ENCODE results near the gene KRT82. TPM values are rescaled to one million over a fixed set of nuclear protein-coding genes. Genes with fewer than 3 reads are reported as not detected.

KRT82 gene
- total RNA-seq, 2 donors from 2014 or later, result not detected

DNA sequence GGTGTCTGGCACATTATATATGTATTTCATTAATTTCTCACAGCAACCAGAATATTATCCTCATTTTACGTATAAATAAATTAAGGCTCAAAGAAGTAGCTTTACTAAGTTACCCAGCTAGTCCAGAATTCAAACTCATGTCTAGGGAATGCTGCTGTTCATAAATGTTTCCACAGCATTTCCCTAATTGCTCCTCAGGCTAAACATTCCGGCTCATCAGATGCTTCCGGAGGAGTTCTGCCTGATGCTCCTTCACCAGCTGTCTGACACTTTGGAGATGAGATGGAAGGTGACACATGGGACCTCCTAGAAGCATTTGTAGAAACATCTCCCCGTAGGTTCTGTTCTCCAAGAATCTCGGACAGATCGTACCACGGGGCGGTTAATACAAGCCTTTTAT, 51.0 kb downstream of the KRT82 start:
- no peak for TF ChIP-seq CTCF (IDR thresholded peaks at IDR 0.05)
- no peak for TF ChIP-seq POLR2AphosphoS5 (IDR thresholded peaks at IDR 0.05)
- TF ChIP-seq POLR2A (IDR thresholded peaks at IDR 0.05), result no peak
- peaks cover 4% of the 10 kb centered on the region for H3K4me1 ChIP-seq (replicated peaks)
- H3K27me3 ChIP-seq (replicated peaks; ENCODE audit: insufficient read depth), result no peaks in the 10 kb centered on the region
- no peaks in the 10 kb centered on the region for H3K9me3 ChIP-seq
- no peak overlapping the region for H3K4me3 ChIP-seq
- no peaks in the 10 kb centered on the region for H3K36me3 ChIP-seq
- no peak for DNase-seq (ENCODE audit: low spot score)
- intact Hi-C loops (cut with DNase I), result no loop called here
- H3K27ac ChIP-seq, result no peak overlapping the region
- 94% methylated on average over 8 of the region's 8 CpGs for WGBS

DNA sequence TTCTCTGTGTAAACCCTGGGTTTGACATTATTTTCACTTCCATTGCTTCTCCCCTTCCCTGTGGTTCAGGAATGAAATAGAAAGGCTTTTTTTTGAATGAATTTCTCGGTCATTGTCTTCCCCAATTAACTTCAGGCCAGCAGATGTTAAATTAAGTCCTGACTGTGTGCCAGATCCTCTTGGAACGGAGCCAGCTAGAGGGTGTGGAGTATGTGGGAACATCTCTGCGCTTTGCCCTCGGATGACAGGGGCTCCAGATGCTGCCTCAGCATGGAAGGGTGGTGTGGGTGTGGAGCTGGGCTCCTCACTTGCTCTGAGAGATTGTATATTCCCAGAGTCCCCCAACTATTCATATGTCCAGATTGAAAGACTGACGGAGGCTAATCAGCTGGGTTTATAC, 51.9 kb downstream of the KRT82 start:
- no peaks in the 10 kb centered on the region for H3K27me3 ChIP-seq (replicated peaks; ENCODE audit: insufficient read depth)
- TF ChIP-seq POLR2A (IDR thresholded peaks at IDR 0.05) (no peak), POLR2AphosphoS5 (IDR thresholded peaks at IDR 0.05) (no peak), CTCF (IDR thresholded peaks at IDR 0.05) (no peak)
- WGBS, result 39% methylated on average over 5 of the region's 5 CpGs
- DNase-seq (ENCODE audit: low spot score), result no peak
- peaks cover 4% of the 10 kb centered on the region for H3K4me1 ChIP-seq (replicated peaks)
- no peaks in the 10 kb centered on the region for H3K36me3 ChIP-seq
- H3K4me3 ChIP-seq, result no peak overlapping the region
- H3K9me3 ChIP-seq, result no peaks in the 10 kb centered on the region
- no peak overlapping the region for H3K27ac ChIP-seq
- intact Hi-C loops (cut with DNase I), result no loop called here

- Histone ChIP-seq H3K4me3 (no peak overlapping the region), H3K4me1 (replicated peaks) (peaks cover 4% of the 10 kb centered on the region), H3K27ac (no peak overlapping the region), H3K36me3 (no peaks in the 10 kb centered on the region), H3K27me3 (replicated peaks; ENCODE audit: insufficient read depth) (no peaks in the 10 kb centered on the region), H3K9me3 (no peaks in the 10 kb centered on the region)
- no peak for TF ChIP-seq POLR2AphosphoS5 (IDR thresholded peaks at IDR 0.05)
- no peak for TF ChIP-seq CTCF (IDR thresholded peaks at IDR 0.05)
- intact Hi-C loops (cut with DNase I), result no loop called here
- no peak for DNase-seq (ENCODE audit: low spot score)
- 68% methylated on average over 3 of the region's 3 CpGs for whole genome bisulfite sequencing
Observed at GRCh38 chr12:52353766-52354165, 52.4 kb downstream of the KRT82 start.

GRCh38 chr12:52352951-52353350, 53.2 kb downstream of the KRT82 start:
- Histone ChIP-seq H3K4me3 (no peak overlapping the region), H3K27me3 (replicated peaks; ENCODE audit: insufficient read depth) (no peaks in the 10 kb centered on the region), H3K4me1 (replicated peaks) (peaks cover 4% of the 10 kb centered on the region), H3K9me3 (no peaks in the 10 kb centered on the region), H3K27ac (no peak overlapping the region), H3K36me3 (no peaks in the 10 kb centered on the region)
- intact Hi-C loops (cut with DNase I), result no loop called here
- TF ChIP-seq POLR2AphosphoS5 (IDR thresholded peaks at IDR 0.05) (no peak), CTCF (IDR thresholded peaks at IDR 0.05) (no peak), POLR2A (IDR thresholded peaks at IDR 0.05) (no peak)
- DNase-seq (ENCODE audit: low spot score), result no peak
- 97% methylated on average over 2 of the region's 2 CpGs for WGBS

GRCh38 chr12:52351196-52352059, 54.7 kb downstream of the KRT82 start:
- no peak for TF ChIP-seq POLR2A (IDR thresholded peaks at IDR 0.05)
- TF ChIP-seq CTCF (IDR thresholded peaks at IDR 0.05), result no peak
- peak; percentile 28 for TF ChIP-seq POLR2AphosphoS5 (IDR thresholded peaks at IDR 0.05)
- H3K4me3 ChIP-seq, result no peak overlapping the region
- peaks cover 4% of the 10 kb centered on the region for H3K4me1 ChIP-seq (replicated peaks)
- no peaks in the 10 kb centered on the region for H3K27me3 ChIP-seq (replicated peaks; ENCODE audit: insufficient read depth)
- intact Hi-C loops (cut with DNase I), result no loop called here
- no peaks in the 10 kb centered on the region for H3K9me3 ChIP-seq
- H3K27ac ChIP-seq, result peak overlapping the region in 1 of 2 donors; percentile 24
- DNase-seq (ENCODE audit: low spot score), result peak; percentile 57
- no peaks in the 10 kb centered on the region for H3K36me3 ChIP-seq
- WGBS, result 26% methylated on average over 9 of the region's 9 CpGs

Data from prostate gland (tissue), 2 donors.